ENCODE results near the gene NBL1.

Gene NBL1

GRCh38 chr1:19706136-19706535 lies 62.0 kb downstream of the NBL1 start:
- H3K9me3 Mint-ChIP-seq (ENCODE audit: low read depth): no peaks in the 10 kb centered on the region
- no peak overlapping the region for H3K4me3 Mint-ChIP-seq
- peaks cover 7% of the 10 kb centered on the region for H3K36me3 Mint-ChIP-seq
- peaks cover 13% of the 10 kb centered on the region for H3K4me1 Mint-ChIP-seq (ENCODE audit: low read depth)
- no peak overlapping the region for H3K27ac Mint-ChIP-seq
- no peaks in the 10 kb centered on the region for H3K27me3 Mint-ChIP-seq
